HG02759 (cell line): Measurements from ENCODE around the gene BCAM.
A peak's percentile ranks its signal among the peaks of the same experiment; 100 is the strongest.
"Not testable (repeated sequence)": the region's sequence is repeated elsewhere in the genome, so short reads cannot be mapped to it uniquely, and the experiment has no call there.

Source experiments
- ATAC-seq: cut with Tn5 transposase; IDR thresholded peaks from one replicate; pipeline ENCODE4 v1.9.1; 2021; ENCODE audit warnings: mild to moderate bottlenecking, moderate library complexity; ENCODE audit not compliant: unreplicated experiment

The BCAM gene, protein sequence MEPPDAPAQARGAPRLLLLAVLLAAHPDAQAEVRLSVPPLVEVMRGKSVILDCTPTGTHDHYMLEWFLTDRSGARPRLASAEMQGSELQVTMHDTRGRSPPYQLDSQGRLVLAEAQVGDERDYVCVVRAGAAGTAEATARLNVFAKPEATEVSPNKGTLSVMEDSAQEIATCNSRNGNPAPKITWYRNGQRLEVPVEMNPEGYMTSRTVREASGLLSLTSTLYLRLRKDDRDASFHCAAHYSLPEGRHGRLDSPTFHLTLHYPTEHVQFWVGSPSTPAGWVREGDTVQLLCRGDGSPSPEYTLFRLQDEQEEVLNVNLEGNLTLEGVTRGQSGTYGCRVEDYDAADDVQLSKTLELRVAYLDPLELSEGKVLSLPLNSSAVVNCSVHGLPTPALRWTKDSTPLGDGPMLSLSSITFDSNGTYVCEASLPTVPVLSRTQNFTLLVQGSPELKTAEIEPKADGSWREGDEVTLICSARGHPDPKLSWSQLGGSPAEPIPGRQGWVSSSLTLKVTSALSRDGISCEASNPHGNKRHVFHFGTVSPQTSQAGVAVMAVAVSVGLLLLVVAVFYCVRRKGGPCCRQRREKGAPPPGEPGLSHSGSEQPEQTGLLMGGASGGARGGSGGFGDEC

GRCh38 chr19:44808463-44809371, at the start of gene BCAM:
BCAM (plus strand) TSS chr19:44809103; CDS start chr19:44809125, 22 bp downstream.
- no peak for ATAC-seq

GRCh38 chr19:44762038-44762437, 46.9 kb upstream of the BCAM start:
- no peak for ATAC-seq

- no peak for ATAC-seq
Measured at GRCh38 chr19:44765033-44765948, 43.6 kb upstream of the BCAM start.

DNA sequence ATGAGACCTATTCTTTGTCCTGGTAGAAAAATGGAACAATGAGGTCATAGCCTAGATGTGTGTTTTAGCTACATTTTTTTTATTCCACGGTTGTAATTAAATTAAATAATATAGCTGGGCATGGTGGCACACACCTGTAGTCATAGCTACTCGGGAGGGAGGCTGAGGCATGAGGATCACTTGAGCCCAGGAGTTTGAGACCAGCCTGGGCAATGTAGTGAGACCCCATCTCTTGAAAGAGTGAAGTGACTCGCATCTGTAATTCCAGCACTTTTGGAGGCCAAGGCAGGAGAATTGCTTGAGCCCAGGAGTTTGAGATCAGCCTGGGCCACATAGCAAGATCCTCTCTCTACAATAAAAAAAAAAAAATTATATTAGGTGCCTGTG, 43.0 kb upstream of the BCAM start:
- no peak for ATAC-seq

DNA sequence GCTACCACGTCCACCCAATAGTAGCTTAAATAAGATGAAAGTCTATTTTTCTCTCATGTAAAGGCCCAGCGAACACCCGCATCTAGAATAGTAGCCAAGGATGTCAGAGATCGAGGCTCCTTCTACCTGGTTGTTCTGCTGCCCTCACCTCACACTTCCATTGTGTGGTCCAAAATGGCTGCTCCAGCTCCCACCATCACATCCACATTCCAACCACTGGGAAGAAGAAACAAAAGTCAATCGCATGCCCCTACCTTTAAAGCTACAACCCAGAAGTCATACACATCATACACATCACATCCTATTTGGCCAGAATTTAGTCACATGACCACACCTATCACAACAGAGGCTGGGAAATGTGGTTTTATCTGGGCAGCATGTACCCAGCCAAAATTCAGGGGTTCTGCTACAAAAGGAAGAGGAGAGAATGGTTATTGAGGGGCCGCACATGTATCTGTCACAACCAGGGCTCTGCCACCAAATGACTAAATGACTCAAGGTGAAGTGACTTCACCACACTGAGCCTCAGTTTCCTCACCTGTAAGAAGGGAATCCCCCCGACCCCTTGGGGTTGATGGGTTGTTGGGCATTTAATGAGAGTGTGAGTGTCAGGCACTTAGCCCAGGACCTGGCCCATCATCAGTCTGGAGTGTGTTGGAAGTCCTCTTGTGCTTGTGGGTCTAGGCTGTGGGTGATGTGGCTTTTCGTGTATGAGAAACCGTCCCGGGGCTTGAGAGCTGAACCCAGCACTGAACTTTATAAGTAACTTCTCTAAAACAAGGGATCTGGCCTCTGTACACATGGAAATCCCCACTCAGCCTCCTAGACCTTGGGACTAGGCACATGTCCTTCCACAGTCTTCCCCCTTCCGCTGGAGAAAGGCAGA, 41.4 kb upstream of the BCAM start:
- ATAC-seq, result no peak

DNA sequence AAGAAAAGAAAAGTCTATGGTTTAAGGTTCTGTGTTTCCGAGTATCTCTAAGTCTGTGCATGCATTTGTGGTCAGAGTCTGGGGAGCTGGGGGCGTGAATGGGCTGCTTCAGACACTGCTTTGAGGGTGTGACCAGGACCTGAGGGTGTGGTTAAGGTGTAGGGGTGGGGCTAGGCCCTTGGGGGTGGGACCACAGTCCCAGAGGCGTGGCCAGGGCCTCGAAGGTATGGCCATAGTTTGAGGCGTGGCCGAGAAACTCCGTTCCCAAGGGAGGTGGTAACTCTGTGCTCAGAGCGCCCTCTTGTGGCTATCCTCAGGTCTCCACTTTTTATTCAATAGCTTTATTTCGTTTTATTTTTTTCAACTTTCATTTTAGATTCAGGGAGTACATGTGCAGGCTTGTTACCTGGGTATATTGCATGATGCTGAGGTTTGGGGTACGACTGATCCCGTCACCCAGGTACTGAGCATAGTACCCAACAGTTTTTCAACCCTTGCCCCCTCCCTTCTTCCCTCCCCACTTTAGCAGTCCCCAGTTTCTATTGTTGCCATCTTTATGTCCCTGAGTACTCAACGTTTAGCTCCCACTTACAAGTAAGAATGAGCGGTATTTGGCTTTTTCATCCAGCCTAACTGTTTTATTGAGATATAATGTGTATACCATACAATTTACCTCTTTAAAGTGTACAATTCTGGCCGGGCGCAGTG, 38.2 kb upstream of the BCAM start:
- ATAC-seq, result peak; percentile 97

- not testable (repeated sequence) for ATAC-seq
Measured at GRCh38 chr19:44772144-44772543, 36.8 kb upstream of the BCAM start.

DNA sequence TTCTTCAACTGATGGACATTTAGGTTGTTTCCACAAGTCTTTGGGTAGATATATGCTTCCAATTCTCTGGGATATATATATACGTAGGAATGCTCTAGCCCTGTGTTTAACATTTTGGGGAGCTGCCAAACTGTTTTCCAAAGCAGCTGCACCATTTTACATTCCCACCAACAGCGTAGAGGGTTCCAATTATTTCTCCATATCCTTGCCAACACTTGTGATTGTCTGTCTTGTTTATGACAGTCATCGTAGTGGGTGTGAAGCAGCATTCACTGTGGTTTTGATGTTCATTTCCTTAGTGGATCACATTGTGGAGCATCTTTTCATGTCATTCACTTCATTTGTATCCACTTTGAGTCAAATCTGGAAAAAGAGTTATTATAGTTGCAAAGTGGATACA, 35.9 kb upstream of the BCAM start:
- ATAC-seq, result no peak

DNA sequence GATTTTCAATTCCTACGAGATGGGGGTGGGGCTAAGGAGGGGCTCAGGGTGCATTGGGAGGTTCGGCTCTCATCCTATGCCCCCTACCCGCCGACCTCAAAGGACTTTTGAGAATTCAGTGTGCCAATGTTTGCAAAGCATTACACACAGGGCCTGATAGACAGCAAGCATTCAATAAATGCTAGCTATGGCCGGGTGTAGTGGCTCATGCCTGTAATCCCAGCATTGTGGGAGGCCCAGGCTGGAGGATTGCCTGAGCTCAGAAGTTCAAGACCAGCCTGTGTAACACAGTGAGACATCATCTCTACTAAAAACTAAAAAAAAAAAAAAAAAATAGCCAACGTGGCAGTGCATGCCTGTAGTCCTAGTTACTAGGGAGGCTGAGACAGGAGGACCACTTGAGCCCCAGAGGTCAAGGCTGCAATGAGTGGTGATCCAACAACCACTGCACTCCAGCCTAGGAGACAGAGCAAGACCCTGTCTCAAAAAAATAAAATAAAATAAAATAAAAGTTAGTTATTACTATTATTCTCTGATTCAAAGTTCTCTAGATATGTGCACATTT, 33.1 kb upstream of the BCAM start:
- ATAC-seq, result no peak

DNA sequence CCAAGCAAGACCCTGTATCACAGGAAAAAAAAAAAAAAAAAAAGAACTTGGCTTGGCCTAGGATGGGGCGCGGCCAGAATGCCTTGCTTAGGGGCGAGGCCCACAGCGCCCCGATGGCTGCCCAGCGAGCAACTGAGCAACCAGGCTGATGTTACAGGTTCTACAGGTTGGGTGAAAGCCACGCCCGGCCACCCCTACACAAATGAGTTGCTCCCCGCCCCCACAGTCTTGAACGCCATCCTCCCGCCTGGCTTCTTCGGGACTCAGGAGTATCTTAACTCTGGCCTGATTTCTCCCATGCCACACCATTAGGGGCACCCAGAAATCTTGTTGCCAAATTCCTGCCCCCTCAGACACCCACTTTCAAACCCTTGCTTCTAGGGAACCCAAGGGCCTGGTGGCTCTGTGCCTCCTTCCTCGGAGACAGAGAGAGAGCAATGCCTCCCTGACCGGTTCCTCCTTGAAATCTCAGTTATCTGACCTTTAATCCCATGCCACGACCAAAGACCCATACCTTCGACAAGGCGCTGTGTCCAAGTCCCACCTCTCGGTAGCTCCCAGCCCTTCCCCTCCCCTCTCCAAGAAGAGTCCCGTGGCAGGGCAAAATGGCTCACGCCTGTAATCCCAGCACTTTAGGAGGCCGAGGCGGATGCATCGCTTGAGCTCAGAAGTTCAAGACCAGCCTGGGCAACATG, 32.4 kb upstream of the BCAM start:
- no peak for ATAC-seq

- no peak for ATAC-seq
Measured at GRCh38 chr19:44777715-44778347, 31.1 kb upstream of the BCAM start, which contains the start of gene CBLC. CBLC (plus strand) TSS chr19:44777890; CDS start chr19:44777932, 42 bp downstream.

DNA sequence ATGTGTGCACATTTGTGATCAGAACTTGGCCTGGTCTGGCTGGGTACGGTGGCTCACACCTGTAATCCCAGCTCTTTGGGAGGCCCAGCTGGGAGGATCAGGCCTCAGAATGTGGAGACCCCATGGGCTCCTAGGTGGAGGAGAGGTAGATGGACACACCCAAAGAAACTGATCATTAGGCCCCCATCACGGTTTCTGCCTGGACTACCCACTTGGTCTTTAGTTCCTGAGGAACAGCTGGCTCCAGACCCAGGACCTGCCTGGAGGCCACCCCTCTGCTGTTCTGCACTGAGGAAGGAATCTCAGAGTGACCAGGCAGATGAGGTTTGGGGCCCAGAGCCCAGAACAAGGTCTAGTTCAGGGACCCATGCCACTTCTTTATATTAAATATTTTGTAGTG, 29.8 kb upstream of the BCAM start:
- ATAC-seq, result no peak

GRCh38 chr19:44781694-44782093, 27.2 kb upstream of the BCAM start:
- not testable (repeated sequence) for ATAC-seq

- no peak for ATAC-seq
Measured at GRCh38 chr19:44782729-44783128, 26.2 kb upstream of the BCAM start.

DNA sequence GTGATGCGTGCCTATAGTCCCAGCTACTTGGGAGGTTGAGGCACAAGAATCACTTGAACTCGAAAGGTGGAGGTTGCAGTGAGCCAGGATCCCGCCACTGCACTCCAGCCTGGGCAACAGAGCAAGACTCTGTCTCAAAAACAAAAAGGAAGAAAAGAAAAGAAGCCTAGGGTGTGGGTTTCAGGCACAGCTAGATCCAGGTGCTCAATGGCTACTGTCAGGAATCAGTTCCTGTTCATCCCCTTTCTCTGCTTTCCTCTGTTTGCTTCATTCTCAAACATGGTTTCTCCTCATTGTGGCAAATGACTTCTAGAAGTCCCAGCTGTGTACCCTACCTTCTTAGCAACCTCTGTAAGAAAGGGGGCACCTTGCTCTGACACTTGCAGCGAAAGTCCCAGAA, 25.4 kb upstream of the BCAM start:
- ATAC-seq, result no peak

GRCh38 chr19:44785271-44785670, 23.6 kb upstream of the BCAM start:
- ATAC-seq, result no peak

GRCh38 chr19:44785993-44786392, 22.9 kb upstream of the BCAM start:
- no peak for ATAC-seq
